Measurements from ENCODE around the gene S1PR5.

GRCh38 chr19:10560154-10560553 is 42.9 kb upstream of the S1PR5 start:
- TF ChIP-seq, protein P1, sequence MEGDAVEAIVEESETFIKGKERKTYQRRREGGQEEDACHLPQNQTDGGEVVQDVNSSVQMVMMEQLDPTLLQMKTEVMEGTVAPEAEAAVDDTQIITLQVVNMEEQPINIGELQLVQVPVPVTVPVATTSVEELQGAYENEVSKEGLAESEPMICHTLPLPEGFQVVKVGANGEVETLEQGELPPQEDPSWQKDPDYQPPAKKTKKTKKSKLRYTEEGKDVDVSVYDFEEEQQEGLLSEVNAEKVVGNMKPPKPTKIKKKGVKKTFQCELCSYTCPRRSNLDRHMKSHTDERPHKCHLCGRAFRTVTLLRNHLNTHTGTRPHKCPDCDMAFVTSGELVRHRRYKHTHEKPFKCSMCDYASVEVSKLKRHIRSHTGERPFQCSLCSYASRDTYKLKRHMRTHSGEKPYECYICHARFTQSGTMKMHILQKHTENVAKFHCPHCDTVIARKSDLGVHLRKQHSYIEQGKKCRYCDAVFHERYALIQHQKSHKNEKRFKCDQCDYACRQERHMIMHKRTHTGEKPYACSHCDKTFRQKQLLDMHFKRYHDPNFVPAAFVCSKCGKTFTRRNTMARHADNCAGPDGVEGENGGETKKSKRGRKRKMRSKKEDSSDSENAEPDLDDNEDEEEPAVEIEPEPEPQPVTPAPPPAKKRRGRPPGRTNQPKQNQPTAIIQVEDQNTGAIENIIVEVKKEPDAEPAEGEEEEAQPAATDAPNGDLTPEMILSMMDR (IDR thresholded peaks at IDR 0.05), result no peak
- no peak for TF ChIP-seq POLR2A (IDR thresholded peaks at IDR 0.05)
- TF ChIP-seq EP300 (IDR thresholded peaks at IDR 0.05), result no peak
